ENCODE data around the gene SORCS2. TPM values are rescaled to one million over a fixed set of nuclear protein-coding genes. Genes with fewer than 3 reads are reported as not detected.

SORCS2 gene
- total RNA-seq, 4 donors from 2014 or later = 1.1 to 2.5 (median 2.0) TPM

- Histone ChIP-seq H3K9me3 (no peaks in the 10 kb centered on the region), H3K27ac (no peak overlapping the region), H3K4me1 (peaks cover 18 to 47% (median 22%) of the 10 kb centered on the region in 3 donors), H3K4me3 (peak overlapping the region in 3 of 4 donors; percentile 37 to 67 (median 42)), H3K27me3 (peaks cover 5 to 98% (median 9%) of the 10 kb centered on the region in 4 donors), H3K36me3 (no peaks in the 10 kb centered on the region)
- 17 to 22% methylated on average over 2 to 5 of the region's 22 CpGs for WGBS, 2 donors
- no peak for DNase-seq
- intact Hi-C loops (cut with DNase I) = loop anchor here (5.0 kb wide), 2 partner anchors 106 to 531 kb away; no protein-coding TSS in a partner anchor
- no peak for TF ChIP-seq POLR2A (IDR thresholded peaks at IDR 0.05)
- TF ChIP-seq CTCF (IDR thresholded peaks at IDR 0.05) = no peak
These were observed 639 bp upstream of the SORCS2 start for GRCh38 chr4:7191546-7192251.

- intact Hi-C loops (cut with DNase I) = loop anchor here (5.0 kb wide), 2 partner anchors 104 to 529 kb away; no protein-coding TSS in a partner anchor
- Histone ChIP-seq H3K36me3 (no peaks in the 10 kb centered on the region), H3K27ac (no peak overlapping the region), H3K4me3 (peak overlapping the region; percentile 23 to 67 (median 40)), H3K4me1 (peaks cover 18 to 49% (median 22%) of the 10 kb centered on the region in 3 donors), H3K27me3 (peaks cover 5 to 96% (median 9%) of the 10 kb centered on the region in 4 donors), H3K9me3 (no peaks in the 10 kb centered on the region)
- WGBS, 2 donors = 3 to 24% methylated on average over 12 to 30 of the region's 62 CpGs
- TF ChIP-seq POLR2A (IDR thresholded peaks at IDR 0.05) (no peak), CTCF (IDR thresholded peaks at IDR 0.05) (no peak)
- DNase-seq = no peak
These were observed 956 bp downstream of the SORCS2 start for GRCh38 chr4:7193030-7193958.

GRCh38 chr4:7194251-7195140 lies 2.2 kb downstream of the SORCS2 start:
- Histone ChIP-seq H3K36me3 (no peaks in the 10 kb centered on the region), H3K27me3 (peaks cover 5 to 92% (median 9%) of the 10 kb centered on the region in 4 donors), H3K4me3 (no peak overlapping the region), H3K9me3 (no peaks in the 10 kb centered on the region), H3K27ac (no peak overlapping the region), H3K4me1 (peaks cover 18 to 49% (median 22%) of the 10 kb centered on the region in 3 donors)
- WGBS, 2 donors = 64 to 86% methylated on average over 2 to 5 of the region's 6 CpGs
- no peak for TF ChIP-seq POLR2A (IDR thresholded peaks at IDR 0.05)
- peak in 4 of 6 experiments; percentile 19 to 64 (median 34) for TF ChIP-seq CTCF (IDR thresholded peaks at IDR 0.05)
- intact Hi-C loops (cut with DNase I) = loop anchor here (5.0 kb wide), 2 partner anchors 103 to 528 kb away; no protein-coding TSS in a partner anchor
- no peak for DNase-seq

GRCh38 chr4:7195141-7195515 lies 2.8 kb downstream of the SORCS2 start:
- DNase-seq = no peak
- Histone ChIP-seq H3K27me3 (peaks cover 5 to 92% (median 9%) of the 10 kb centered on the region in 4 donors), H3K4me1 (peaks cover 18 to 49% (median 22%) of the 10 kb centered on the region in 3 donors), H3K4me3 (no peak overlapping the region), H3K36me3 (no peaks in the 10 kb centered on the region), H3K27ac (no peak overlapping the region), H3K9me3 (no peaks in the 10 kb centered on the region)
- 77 to 100% methylated on average over 2 to 5 of the region's 5 CpGs for WGBS, 2 donors
- TF ChIP-seq POLR2A (IDR thresholded peaks at IDR 0.05) (no peak), CTCF (IDR thresholded peaks at IDR 0.05) (no peak)
- intact Hi-C loops (cut with DNase I) = no loop called here

Measured in esophagus squamous epithelium (tissue), 5 donors.